Peyer's patch (tissue), 4 donors: ENCODE data around the gene GRIFIN.

Experiments used
- POLR2A ChIP-seq, 2 donors: fragments of 450-650 bp; IDR thresholded peaks; one replicate each; pipeline ENCODE4 v1.5.1; 2017; ENCODE audit warnings: antibody characterized with exemption in 2 of 2, mild to moderate bottlenecking in 2 of 2, moderate library complexity in 2 of 2
- TF ChIP-seq, protein P1 (sequence below), 6 experiments: fragments of 450-650 bp in 4 of 6; fragments of 200-600 bp in 2 of 6; sonication (generic) in 1 of 6; IDR thresholded peaks; one replicate each; pipeline ENCODE4 v1.5.1; 2017 to 2019; ENCODE audit warnings: antibody characterized with exemption in 6 of 6, mild to moderate bottlenecking in 3 of 6, moderate library complexity in 1 of 6

DNA sequence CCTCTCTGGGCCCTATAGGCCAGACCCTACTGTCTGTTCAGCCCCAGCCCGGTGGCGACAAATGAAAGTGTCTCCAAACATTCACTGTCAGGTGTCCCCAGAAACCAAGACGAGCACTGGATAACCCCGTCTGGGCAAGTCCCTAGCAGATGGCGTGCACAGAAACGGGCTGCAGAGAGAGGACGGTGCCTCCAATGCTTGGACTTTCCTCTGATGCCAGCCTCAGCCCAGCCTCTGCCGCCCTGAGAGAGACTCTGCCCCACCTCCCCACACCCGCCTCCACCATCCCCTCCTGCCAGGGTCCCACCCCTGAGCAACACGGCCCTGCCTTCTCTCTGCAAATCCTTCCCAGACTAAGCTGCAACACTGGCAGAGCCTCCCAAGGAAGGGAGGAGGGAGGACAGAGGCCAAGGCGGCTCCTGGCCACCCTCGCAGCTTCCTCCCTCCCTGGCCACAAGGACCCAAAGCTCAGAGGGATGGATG, 36.0 kb upstream of the GRIFIN start:
- TF ChIP-seq POLR2A (IDR thresholded peaks at IDR 0.05): no peak
- TF ChIP-seq, protein P1, sequence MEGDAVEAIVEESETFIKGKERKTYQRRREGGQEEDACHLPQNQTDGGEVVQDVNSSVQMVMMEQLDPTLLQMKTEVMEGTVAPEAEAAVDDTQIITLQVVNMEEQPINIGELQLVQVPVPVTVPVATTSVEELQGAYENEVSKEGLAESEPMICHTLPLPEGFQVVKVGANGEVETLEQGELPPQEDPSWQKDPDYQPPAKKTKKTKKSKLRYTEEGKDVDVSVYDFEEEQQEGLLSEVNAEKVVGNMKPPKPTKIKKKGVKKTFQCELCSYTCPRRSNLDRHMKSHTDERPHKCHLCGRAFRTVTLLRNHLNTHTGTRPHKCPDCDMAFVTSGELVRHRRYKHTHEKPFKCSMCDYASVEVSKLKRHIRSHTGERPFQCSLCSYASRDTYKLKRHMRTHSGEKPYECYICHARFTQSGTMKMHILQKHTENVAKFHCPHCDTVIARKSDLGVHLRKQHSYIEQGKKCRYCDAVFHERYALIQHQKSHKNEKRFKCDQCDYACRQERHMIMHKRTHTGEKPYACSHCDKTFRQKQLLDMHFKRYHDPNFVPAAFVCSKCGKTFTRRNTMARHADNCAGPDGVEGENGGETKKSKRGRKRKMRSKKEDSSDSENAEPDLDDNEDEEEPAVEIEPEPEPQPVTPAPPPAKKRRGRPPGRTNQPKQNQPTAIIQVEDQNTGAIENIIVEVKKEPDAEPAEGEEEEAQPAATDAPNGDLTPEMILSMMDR (IDR thresholded peaks at IDR 0.05): no peak
